ENCODE data around the gene MYH1.

The MYH1 gene

DNA sequence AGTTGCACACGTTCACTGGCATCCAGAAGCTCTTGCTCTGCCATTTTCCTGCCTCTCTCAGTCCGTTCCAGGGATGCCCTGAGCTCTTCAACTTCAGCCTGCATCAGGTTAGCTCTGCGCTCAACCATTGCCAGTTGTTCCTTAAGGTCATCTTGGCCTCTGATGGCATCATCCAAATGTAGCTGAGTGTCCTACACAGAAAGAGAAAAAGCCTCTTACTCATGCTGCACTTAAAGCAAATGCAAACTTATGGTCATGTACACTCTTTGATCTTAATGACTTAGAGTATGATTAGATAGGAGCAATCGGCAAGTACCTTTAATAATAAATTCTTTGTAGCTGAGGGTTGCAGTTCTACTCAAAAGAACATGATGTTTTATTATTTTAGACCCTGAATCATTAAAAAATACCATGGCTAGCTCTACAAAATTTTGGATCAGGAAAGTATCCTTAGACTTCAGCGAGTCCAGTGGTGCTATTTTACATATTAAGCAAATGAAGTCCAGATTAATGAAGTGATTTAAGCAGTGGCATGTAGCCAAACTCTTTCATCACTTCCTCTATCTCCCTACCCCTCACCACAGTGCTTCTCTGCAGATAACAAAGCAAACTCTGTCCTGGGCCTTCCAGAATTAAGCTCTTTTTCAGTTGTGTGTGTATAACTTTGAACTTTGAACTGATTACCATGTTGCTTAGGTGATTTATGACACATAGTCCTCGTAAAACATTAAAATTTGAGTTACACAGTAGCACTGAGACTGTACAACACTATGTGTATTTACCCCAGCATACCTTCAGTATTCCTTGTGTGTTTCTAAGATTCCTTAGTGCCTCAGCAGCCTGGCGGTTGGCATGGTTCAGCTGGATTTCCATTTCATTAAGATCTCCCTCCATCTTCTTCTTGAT, 71.1 kb downstream of the MYH1 start:
- Histone ChIP-seq H3K27me3 (replicated peaks) (no peaks in the 10 kb centered on the region), H3K4me3 (ENCODE audit: low read depth, low read length) (no peak overlapping the region), H3K27ac (no peak overlapping the region), H3K36me3 (replicated peaks) (no peaks in the 10 kb centered on the region)
- TF ChIP-seq, protein P1, sequence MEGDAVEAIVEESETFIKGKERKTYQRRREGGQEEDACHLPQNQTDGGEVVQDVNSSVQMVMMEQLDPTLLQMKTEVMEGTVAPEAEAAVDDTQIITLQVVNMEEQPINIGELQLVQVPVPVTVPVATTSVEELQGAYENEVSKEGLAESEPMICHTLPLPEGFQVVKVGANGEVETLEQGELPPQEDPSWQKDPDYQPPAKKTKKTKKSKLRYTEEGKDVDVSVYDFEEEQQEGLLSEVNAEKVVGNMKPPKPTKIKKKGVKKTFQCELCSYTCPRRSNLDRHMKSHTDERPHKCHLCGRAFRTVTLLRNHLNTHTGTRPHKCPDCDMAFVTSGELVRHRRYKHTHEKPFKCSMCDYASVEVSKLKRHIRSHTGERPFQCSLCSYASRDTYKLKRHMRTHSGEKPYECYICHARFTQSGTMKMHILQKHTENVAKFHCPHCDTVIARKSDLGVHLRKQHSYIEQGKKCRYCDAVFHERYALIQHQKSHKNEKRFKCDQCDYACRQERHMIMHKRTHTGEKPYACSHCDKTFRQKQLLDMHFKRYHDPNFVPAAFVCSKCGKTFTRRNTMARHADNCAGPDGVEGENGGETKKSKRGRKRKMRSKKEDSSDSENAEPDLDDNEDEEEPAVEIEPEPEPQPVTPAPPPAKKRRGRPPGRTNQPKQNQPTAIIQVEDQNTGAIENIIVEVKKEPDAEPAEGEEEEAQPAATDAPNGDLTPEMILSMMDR (IDR thresholded peaks at IDR 0.05; ENCODE audit: low read depth, low read length, missing control alignments): no peak
- in situ Hi-C loops (cut with HindIII; ENCODE audit: low pct_ligation_motif_present, low sequenced_read_pairs): no loop called here
- DNase-seq: no peak
